Hematopoietic multipotent progenitor cell treated with erythropoietin and hydrocortisone succinate and interleukin-3 and kit ligand, for 4 days (in vitro differentiated cells): ENCODE measurements around the gene PDE4D.
"Not testable (repeated sequence)": the region's sequence is repeated elsewhere in the genome, so short reads cannot be mapped to it uniquely, and the experiment has no call there.

ENCODE experiments used
- DNase-seq: peaks from one replicate; pipeline ENCODE4 v3.0.0-alpha.2; 2015

The PDE4D gene

GRCh38 chr5:59458966-59459729 lies 434.4 kb downstream of the PDE4D start:
- no peak for DNase-seq

DNA sequence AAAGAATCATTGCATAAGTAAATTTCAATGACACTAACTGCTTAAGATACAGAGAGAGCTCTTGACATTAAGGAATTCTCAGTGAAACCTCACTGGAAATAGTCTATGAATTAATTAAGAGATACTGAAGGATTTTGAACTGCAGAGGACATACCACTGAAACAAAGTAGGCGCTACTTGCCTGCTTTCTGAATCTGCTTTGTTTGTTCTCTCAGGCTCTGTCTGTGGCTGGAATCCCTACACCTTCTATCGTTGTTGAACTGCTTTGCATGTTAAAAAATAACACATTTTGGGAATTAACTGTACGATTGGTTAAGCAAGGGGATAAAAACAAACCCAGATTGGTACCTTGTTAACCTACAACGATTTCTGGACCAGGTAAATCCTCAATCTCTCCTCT lies 435.2 kb downstream of the PDE4D start:
- no peak for DNase-seq

- DNase-seq, result peak; percentile 18
Observed at GRCh38 chr5:59449905-59450644, 443.5 kb downstream of the PDE4D start.

- no peak for DNase-seq
Observed at GRCh38 chr5:59446356-59446755, 447.2 kb downstream of the PDE4D start.

- DNase-seq, result no peak
Observed at GRCh38 chr5:59445741-59446140, 447.8 kb downstream of the PDE4D start.

GRCh38 chr5:59439303-59439702 lies 454.2 kb downstream of the PDE4D start:
- DNase-seq, result no peak

DNA sequence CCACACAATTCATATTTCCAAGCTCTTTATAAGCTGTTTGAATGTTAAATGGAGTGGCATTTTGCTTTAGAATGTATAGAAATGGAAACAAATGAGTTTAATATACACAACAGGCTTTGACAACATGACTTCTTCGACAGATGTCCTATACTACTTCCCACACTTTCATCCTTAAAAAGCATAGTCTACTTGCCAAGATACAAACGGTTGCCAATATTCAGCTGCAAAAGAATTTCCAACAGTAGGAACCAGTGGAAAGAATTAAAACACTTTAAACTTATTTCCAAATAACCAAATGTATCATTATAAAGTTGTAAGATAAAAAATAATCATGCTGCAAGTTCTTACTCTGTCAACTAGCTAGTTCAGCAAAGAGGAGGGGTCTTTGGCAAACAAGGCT lies 456.4 kb downstream of the PDE4D start:
- no peak for DNase-seq

DNA sequence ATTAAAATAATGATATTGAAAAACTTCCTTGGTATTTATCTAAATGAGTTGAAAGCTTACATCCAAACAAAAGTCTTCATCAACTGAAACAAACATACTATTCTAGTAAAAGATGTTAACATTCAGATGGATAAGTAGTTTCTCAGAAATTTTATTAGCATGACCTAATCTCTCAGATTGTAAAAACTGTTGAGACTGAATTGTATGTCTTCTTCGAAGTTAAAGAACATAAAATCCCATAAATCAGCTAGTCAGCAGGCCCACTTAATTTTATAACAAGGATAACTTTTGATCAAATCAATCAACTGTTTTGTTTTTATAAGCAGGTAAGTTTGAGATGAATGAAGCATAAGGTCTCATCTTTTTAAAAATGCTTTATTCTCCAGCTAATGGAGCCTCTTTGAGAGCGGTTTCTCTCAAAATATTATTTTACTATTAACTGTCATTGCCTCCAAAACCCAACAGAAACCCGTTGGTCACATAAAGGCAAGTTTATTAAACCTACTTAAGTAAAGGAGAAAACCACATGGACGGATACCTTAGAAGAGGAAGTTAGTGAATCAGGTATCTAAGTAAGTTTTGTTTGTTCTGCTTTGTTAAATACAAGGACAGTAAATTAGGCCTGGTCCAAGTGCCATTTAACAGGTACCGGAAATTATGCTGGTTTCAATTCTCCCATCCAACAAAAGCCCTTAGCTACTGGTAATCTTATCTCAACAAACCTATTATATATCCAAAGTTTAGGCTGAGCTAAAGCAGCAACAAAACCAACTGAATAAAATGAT lies 457.0 kb downstream of the PDE4D start:
- peak; percentile 1 for DNase-seq

GRCh38 chr5:59433174-59433573 lies 460.4 kb downstream of the PDE4D start:
- DNase-seq, result no peak

DNA sequence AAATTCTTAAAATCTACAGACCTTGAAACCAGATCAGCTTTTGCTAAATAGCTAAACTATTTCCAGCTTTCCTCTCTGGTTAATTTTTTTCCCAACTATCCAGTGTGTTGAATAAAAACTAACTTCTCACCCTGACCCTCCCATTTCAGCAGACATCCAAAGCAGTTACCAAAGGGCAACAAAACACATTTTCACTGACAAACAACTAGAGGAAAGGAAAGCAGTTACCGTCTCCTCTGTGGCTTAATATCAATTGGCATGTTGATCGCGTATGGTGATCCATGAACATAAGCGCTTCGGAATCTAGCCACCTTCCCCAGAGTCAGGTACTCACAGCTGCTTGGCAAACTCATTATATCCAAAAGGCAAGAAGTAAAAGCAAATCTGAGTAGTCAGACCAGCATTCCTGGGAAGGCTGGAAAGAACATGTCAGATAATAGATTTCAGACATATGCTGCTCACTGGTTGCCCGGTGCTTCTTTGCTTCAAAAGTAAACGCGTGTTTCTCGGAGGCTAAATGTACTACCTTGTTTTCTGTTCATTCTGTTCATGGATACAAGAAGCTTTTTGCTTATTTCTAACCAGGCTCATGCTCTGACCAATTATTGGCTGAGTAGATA lies 463.4 kb downstream of the PDE4D start:
- no peak for DNase-seq

DNA sequence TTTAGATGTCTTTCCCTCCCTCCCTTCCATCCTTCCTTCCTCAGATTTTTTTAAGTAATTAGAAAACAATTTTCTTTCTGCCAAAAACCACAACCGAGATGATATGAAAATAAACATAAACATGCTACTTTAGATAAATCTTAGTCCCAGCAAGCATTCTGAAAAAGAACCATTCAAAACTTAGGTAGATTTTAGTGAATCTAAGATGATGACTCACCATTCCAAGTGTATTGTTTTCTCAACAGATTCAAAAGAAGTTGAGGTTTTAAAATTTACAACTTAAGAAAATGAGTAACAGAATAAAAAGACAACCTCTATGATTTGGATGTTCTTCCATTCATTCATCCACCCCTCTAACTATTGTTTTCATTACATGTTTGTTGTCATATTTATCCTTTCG lies 465.1 kb downstream of the PDE4D start:
- no peak for DNase-seq

DNA sequence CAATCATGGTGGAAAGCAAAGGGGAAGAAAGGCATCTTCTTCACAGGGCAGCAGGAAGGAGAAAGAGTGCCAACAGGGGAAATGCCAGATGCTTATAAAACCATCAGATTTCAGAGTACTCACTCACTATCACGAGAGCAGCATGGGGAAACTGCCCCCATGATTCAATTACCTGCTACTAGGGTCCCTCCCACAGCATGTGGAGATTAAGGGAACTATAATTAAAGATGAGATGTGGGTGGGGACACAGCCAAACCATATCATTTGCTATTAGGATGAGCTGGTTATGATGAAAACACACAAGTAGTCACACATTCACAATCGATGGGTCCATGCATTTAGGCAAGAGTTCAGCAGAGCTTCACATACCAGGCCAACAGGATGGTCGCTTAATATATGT lies 469.0 kb downstream of the PDE4D start:
- DNase-seq, result no peak

DNA sequence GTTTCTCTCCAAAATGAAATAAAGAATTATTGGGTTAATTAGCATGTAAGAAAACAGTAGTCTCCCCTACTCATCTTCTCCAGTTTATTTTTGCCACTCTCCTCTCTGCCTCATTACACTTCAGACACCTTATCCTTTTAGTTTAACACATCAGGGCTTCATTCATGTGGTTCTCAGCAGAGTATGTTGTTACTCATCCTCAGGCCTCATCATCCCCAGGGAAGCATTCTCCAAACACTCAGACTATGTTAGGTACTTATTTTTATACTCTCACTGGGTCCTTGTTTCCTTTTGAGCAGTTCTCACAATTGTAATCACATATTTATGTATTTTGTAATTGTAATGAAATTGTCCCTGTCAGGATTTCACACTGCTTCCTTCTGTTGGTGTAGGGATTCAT lies 470.5 kb downstream of the PDE4D start:
- no peak for DNase-seq

GRCh38 chr5:59421986-59422941 lies 471.3 kb downstream of the PDE4D start:
- no peak for DNase-seq

- DNase-seq, result no peak
Observed at GRCh38 chr5:59420596-59420995, 472.9 kb downstream of the PDE4D start.

- no peak for DNase-seq
Observed at GRCh38 chr5:59418808-59419207, 474.7 kb downstream of the PDE4D start.

DNA sequence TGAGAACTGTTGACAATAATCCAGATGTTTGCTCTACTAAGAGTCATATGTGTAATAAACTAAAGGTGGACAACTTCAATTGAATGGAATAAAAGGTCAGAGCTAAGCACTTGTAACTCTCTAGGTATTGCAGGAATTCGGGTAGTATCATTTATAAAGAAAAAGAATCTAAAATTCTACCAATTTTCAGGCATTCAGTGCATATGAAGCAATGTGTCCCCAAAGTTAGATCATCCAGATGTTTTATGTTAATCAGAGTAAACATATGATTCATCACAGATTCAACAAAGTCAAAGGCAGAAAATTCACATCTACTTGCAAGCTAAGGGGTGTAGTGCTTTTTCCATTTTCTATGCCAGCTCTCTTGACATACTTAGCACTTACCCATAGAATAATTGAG lies 477.1 kb downstream of the PDE4D start:
- no peak for DNase-seq

DNA sequence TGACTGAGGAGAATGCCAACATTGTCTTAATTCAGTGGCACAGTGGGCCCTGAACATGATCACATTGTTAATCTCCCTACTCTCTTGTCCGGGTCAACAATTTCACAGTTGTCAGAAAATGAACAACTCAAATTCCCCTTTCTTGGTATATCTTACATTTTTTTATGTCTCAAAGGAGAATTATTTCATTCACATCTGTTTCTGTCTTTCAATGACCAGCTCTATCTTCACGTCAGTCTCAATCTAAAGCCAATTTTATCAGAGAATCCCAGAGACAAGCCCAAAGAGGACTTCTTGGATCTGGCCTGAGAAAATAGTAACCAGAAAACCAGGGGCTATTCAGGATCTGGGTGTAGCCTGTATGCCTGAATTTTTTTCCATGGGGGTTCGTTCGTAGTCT lies 477.5 kb downstream of the PDE4D start:
- DNase-seq, result no peak

GRCh38 chr5:59412428-59412827 lies 481.1 kb downstream of the PDE4D start:
- no peak for DNase-seq

DNA sequence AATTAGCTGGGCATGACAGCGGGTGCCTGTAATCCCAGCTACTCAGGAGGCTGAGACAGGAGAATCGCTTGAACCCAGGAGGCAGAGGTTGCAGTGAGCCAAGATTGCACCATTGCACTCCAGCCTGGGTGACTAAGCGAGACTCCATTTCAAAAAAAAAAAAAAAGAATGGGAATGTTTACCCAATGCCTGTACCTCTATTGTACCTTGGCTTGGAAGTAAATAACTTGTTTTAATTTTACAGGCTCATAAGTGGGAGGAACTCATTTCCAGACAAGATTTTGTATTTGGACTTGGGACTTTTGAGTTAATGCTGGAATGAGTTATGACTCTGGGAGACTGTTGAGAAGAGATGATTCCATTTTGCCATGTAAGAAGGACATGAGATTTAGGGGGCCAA lies 484.5 kb downstream of the PDE4D start:
- not testable (repeated sequence) for DNase-seq

GRCh38 chr5:59407967-59408366 lies 485.6 kb downstream of the PDE4D start:
- no peak for DNase-seq

DNA sequence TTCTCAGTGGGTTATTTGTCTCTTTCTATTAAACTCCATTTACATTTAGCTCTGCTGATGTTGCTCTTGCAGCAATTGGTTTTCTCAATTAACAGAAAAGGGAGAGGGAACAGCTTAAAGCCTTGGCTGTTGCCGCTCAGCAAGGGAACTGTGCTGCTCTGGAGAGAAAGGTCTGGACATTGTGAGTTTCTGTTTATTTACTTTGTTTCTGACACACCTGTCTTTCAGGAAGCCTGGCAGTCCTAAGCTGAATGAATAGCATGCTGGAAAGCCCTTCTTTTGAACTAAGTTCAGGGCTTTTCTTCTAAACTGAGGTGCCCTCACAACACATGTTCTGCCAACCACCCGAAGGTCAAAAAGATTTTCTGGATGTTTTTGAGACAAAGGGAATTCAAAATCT lies 491.9 kb downstream of the PDE4D start:
- DNase-seq, result no peak
